CD4-positive, alpha-beta T cell (primary cell): ENCODE measurements around the gene MIEN1. TPM values are rescaled to one million over a fixed set of nuclear protein-coding genes. Genes with fewer than 3 reads are reported as not detected.

Experiments used
- ATAC-seq: fragments of 200-7000 bp; cut with Tn5 transposase; one replicate; pipeline ENCODE4 v1.10.0; 2022; ENCODE audit warnings: mild to moderate bottlenecking; ENCODE audit not compliant: poor library complexity
- CTCF ChIA-PET: fragments of 350-600 bp; sonication (Branson Sonifier 250); formaldehyde crosslinking; loops from one replicate; lab custom pipeline; 2021; ENCODE audit warnings: antibody characterized with exemption, inconsistent platforms; lab: Charles Lee
- POLR2A ChIA-PET: fragments of 350-600 bp; sonication (Branson Sonifier 250); formaldehyde crosslinking; loops from one replicate; lab custom pipeline; 2021; ENCODE audit warnings: antibody characterized with exemption, inconsistent platforms; lab: Charles Lee
- DNase-seq, 14 experiments: peaks; one replicate each; pipeline ENCODE4 v3.0.0-alpha.2; 2013 to 2020; ENCODE audit warnings: mixed read lengths in 2 of 14
- H3K27ac ChIP-seq, 2 donors: one replicate each; pipeline versions ENCODE4 v1.5.1 to v1.7.0; 2013; ENCODE audit warnings: low read length in 2 of 2, low read depth in 1 of 2, mild to moderate bottlenecking in 1 of 2
- H3K27me3 ChIP-seq, 2 experiments: 1 replicate in 1 of 2; 2 replicates in 1 of 2; pipeline versions ENCODE4 v1.6.1 to v1.7.0; 2013; ENCODE audit warnings: low read length in 2 of 2, control low read depth in 1 of 2, mild to moderate bottlenecking in 1 of 2, moderate library complexity in 1 of 2; ENCODE audit not compliant: insufficient read depth in 2 of 2, control insufficient read depth in 1 of 2
- H3K36me3 ChIP-seq: one replicate; pipeline ENCODE4 v1.6.1; 2013; ENCODE audit warnings: low read length, control low read depth; ENCODE audit not compliant: insufficient read depth
- H3K4me1 ChIP-seq: one replicate; pipeline ENCODE4 v1.6.1; 2013; ENCODE audit warnings: low read length, control low read depth; ENCODE audit not compliant: insufficient read depth
- H3K4me3 ChIP-seq: one replicate; pipeline ENCODE4 v1.5.1; 2013; ENCODE audit warnings: mild to moderate bottlenecking, low read length, moderate library complexity
- H3K9me3 ChIP-seq, 2 experiments: 1 replicate in 1 of 2; 2 replicates in 1 of 2; pipeline versions ENCODE4 v1.6.1 to v1.7.0; 2013; ENCODE audit warnings: low read length in 2 of 2, mild to moderate bottlenecking in 2 of 2, control low read depth in 1 of 2, moderate library complexity in 1 of 2; ENCODE audit not compliant: control insufficient read depth in 1 of 2, insufficient read depth in 1 of 2
- H3K27ac Mint-ChIP-seq: one replicate; pipeline ENCODE4 v1.8.0; 2020; ENCODE audit warnings: mixed read lengths
- H3K27me3 Mint-ChIP-seq: one replicate; pipeline ENCODE4 v1.8.0; 2021; ENCODE audit warnings: mixed read lengths
- H3K36me3 Mint-ChIP-seq: one replicate; pipeline ENCODE4 v1.8.0; 2021; ENCODE audit warnings: low read depth, mixed read lengths
- H3K4me1 Mint-ChIP-seq: one replicate; pipeline ENCODE4 v1.8.0; 2021; ENCODE audit warnings: low read depth, mixed read lengths
- H3K4me3 Mint-ChIP-seq: one replicate; pipeline ENCODE4 v1.8.0; 2020; ENCODE audit warnings: mild to moderate bottlenecking, mixed read lengths
- H3K9me3 Mint-ChIP-seq: one replicate; pipeline ENCODE4 v1.8.0; 2020; ENCODE audit warnings: mixed read lengths
- intact Hi-C, 2 experiments: fragments of 100-400 bp; cut with DNase I in 1 of 2; cut with micrococcal nuclease in 1 of 2; formaldehyde crosslinking; loops; one replicate each; pipeline versions ENCODE4 v1.15.1 to v1.9.0; 2023 to 2025; cut with DNase I, micrococcal nuclease
- total RNA-seq, 174 experiments: library from RNA in 2 of 174; stranded (reverse) in 2 of 174; gene quantifications; one replicate each; pipeline ENCODE4 v1.2.3 and lab custom pipeline; 2021 to 2026
- TF ChIP-seq, protein P1 (sequence below): fragments of 200-600 bp; IDR thresholded peaks from one replicate; pipeline ENCODE4 v1.8.0; 2022; ENCODE audit warnings: antibody characterized with exemption, mild to moderate bottlenecking

Gene MIEN1
- total RNA-seq, 2 experiments from 2014 or later: 31.5 to 32.3 TPM

DNA sequence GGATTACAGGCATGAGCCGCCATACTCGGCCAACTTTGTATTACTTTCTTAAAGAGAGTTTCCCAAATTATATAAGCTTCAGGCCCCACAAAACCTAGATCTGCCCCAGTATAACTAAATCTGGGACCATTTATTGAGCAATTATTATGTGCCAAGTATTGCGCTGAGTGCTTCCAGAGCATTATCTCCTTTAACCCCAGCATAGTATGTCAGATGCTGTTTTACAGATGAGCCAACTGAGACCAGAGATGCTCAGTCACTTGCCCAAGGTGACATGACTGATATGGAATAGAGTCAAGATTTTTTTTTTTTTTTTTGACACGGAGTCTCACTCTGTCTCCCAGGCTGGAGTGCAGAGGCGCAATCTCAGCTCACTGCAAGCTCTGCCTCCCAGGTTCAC is 32.4 kb downstream of the MIEN1 start:
- POLR2A ChIA-PET: no interaction called here
- Histone ChIP-seq H3K4me1 (peaks cover 9% of the 10 kb centered on the region), H3K4me3 (no peak overlapping the region), H3K27me3 (peaks cover 24 to 33% of the 10 kb centered on the region in 2 experiments), H3K9me3 (peaks cover 0 to 5% of the 10 kb centered on the region in 2 experiments), H3K36me3 (peaks cover 2% of the 10 kb centered on the region), H3K27ac (no peak overlapping the region)
- Mint-ChIP-seq H3K9me3 (no peaks in the 10 kb centered on the region), H3K36me3 (peaks cover 7% of the 10 kb centered on the region), H3K4me3 (no peak overlapping the region), H3K27ac (no peak overlapping the region), H3K27me3 (peaks cover 34% of the 10 kb centered on the region), H3K4me1 (peaks cover 6% of the 10 kb centered on the region)
- ATAC-seq: no peak
- no peak for DNase-seq
- intact Hi-C loops: no loop called here
- CTCF ChIA-PET: interaction anchor here (1.3 kb wide), 1 partner anchor 76 kb away, joined by 3 read pairs; no protein-coding TSS in a partner anchor
- TF ChIP-seq, protein P1, sequence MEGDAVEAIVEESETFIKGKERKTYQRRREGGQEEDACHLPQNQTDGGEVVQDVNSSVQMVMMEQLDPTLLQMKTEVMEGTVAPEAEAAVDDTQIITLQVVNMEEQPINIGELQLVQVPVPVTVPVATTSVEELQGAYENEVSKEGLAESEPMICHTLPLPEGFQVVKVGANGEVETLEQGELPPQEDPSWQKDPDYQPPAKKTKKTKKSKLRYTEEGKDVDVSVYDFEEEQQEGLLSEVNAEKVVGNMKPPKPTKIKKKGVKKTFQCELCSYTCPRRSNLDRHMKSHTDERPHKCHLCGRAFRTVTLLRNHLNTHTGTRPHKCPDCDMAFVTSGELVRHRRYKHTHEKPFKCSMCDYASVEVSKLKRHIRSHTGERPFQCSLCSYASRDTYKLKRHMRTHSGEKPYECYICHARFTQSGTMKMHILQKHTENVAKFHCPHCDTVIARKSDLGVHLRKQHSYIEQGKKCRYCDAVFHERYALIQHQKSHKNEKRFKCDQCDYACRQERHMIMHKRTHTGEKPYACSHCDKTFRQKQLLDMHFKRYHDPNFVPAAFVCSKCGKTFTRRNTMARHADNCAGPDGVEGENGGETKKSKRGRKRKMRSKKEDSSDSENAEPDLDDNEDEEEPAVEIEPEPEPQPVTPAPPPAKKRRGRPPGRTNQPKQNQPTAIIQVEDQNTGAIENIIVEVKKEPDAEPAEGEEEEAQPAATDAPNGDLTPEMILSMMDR: no peak

DNA sequence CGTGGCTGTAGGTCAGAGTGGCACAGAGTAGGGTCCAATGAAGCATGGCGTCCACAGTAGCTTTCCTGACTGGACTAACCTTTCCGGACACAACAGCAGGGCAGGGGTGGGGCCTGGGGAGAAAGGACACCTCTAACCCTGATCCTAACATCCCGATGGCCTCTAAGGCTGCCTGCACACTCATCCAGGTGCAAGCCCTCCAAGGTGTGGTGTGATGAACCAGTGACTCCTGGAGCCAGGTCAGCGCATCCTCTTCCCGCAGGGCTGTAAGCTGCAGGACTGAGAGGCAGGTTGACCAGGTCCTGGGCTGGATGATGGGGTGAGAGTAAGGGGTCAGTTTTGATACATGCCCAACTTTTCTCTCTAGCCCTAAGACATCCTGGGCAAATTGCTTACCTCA is 33.6 kb downstream of the MIEN1 start:
- TF ChIP-seq, protein P1: no peak
- CTCF ChIA-PET: interaction anchor here (1.2 to 1.3 kb wide), 2 partner anchors 43 to 75 kb away, joined by 3 to 4 read pairs; no protein-coding TSS in a partner anchor
- Histone ChIP-seq H3K27me3 (peaks cover 24 to 31% of the 10 kb centered on the region in 2 experiments), H3K36me3 (peaks cover 2% of the 10 kb centered on the region), H3K9me3 (peaks cover 0 to 5% of the 10 kb centered on the region in 2 experiments), H3K4me3 (no peak overlapping the region), H3K27ac (no peak overlapping the region), H3K4me1 (peaks cover 9% of the 10 kb centered on the region)
- intact Hi-C loops: no loop called here
- ATAC-seq: no peak
- DNase-seq: peak in 1 of 14 experiments; percentile 2
- Mint-ChIP-seq H3K9me3 (no peaks in the 10 kb centered on the region), H3K36me3 (peaks cover 7% of the 10 kb centered on the region), H3K27me3 (peaks cover 33% of the 10 kb centered on the region), H3K4me1 (peaks cover 6% of the 10 kb centered on the region), H3K4me3 (no peak overlapping the region), H3K27ac (no peak overlapping the region)
- POLR2A ChIA-PET: no interaction called here

DNA sequence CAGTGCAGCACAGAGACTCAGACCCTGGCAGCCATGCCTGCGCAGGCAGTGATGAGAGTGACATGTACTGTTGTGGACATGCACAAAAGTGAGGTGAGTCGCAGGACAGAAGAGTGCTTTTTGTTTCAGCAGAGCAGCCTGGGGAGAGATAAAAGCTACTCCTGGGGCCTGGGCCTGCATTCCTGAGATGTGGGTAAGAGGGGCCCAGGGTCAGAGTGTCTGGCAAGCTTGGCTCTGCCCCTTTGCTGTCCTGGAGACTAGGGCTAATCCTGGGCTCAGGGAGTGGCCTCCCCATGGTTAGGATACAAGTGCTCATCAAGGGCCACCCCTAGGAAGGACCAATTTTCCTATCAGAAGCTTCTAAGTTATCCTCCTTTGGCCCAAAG is 35.2 kb downstream of the MIEN1 start:
- ChIA-PET POLR2A (no interaction called here), CTCF (interaction anchor here (0.6 kb wide), 1 partner anchor 27 kb away, joined by 3 read pairs; the partner anchor contains the start of gene PNMT)
- DNase-seq: no peak
- H3K27ac Mint-ChIP-seq: no peak overlapping the region
- no peaks in the 10 kb centered on the region for H3K9me3 Mint-ChIP-seq
- no peak overlapping the region for H3K4me3 Mint-ChIP-seq
- Histone ChIP-seq H3K27ac (no peak overlapping the region), H3K9me3 (no peaks in the 10 kb centered on the region), H3K4me1 (peaks cover 1% of the 10 kb centered on the region), H3K36me3 (peaks cover 2% of the 10 kb centered on the region), H3K4me3 (no peak overlapping the region), H3K27me3 (peaks cover 11 to 14% of the 10 kb centered on the region in 2 experiments)
- H3K36me3 Mint-ChIP-seq: peaks cover 7% of the 10 kb centered on the region
- no peak for ATAC-seq
- intact Hi-C loops: no loop called here
- peaks cover 6% of the 10 kb centered on the region for H3K4me1 Mint-ChIP-seq
- peaks cover 19% of the 10 kb centered on the region for H3K27me3 Mint-ChIP-seq
- TF ChIP-seq, protein P1: no peak
